Heart left ventricle (tissue), 16 donors: ENCODE results near the gene SLC4A2. TPM values are rescaled to one million over a fixed set of nuclear protein-coding genes. Genes with fewer than 3 reads are reported as not detected.

Source experiments
- ATAC-seq, 4 donors: fragments of 200-7000 bp; cut with Tn5 transposase; one replicate each; pipeline ENCODE4 v1.9.1; 2020 to 2022; ENCODE audit warnings: moderate library complexity in 4 of 4, mild to moderate bottlenecking in 3 of 4, moderate number of reproducible peaks in 1 of 4
- DNase-seq, 5 donors: peaks; one replicate each; pipeline ENCODE4 v3.0.0-alpha.2; 2020
- H3K27ac ChIP-seq, 12 donors: fragments of 200-600 bp; sonication (generic) in 4 of 12; one replicate each; pipeline versions ENCODE4 v1.5.0 to v1.8.0; 2016 to 2022; ENCODE audit warnings: mild to moderate bottlenecking in 2 of 12
- H3K27me3 ChIP-seq, 9 donors: fragments of 200-600 bp; sonication (generic) in 2 of 9; one replicate each; pipeline versions ENCODE4 v1.5.1 to v1.8.0; 2016 to 2022; ENCODE audit warnings: mild to moderate bottlenecking in 3 of 9
- H3K36me3 ChIP-seq, 9 donors: fragments of 200-600 bp; sonication (generic) in 2 of 9; one replicate each; pipeline versions ENCODE4 v1.5.0 to v1.8.0; 2018 to 2022; ENCODE audit warnings: mild to moderate bottlenecking in 2 of 9
- H3K4me1 ChIP-seq, 12 donors: fragments of 200-600 bp; sonication (generic) in 4 of 12; one replicate each; pipeline versions ENCODE4 v1.5.0 to v1.8.0; 2016 to 2022; ENCODE audit warnings: mild to moderate bottlenecking in 3 of 12
- H3K4me3 ChIP-seq, 12 donors: fragments of 200-600 bp; sonication (generic) in 4 of 12; one replicate each; pipeline versions ENCODE4 v1.5.0 to v1.8.0; 2017 to 2022; ENCODE audit warnings: mild to moderate bottlenecking in 9 of 12, moderate library complexity in 4 of 12
- H3K9me3 ChIP-seq, 12 donors: fragments of 200-600 bp; sonication (generic) in 4 of 12; one replicate each; pipeline versions ENCODE4 v1.5.0 to v1.8.0; 2016 to 2022; ENCODE audit warnings: mild to moderate bottlenecking in 1 of 12
- CTCF ChIP-seq, 12 donors: fragments of 200-600 bp; sonication (generic) in 4 of 12; IDR thresholded peaks; one replicate each; pipeline versions ENCODE4 v1.5.0 to v1.8.0; 2018 to 2022; ENCODE audit warnings: antibody characterized with exemption in 12 of 12, mild to moderate bottlenecking in 5 of 12
- POLR2A ChIP-seq, 2 donors: fragments of 450-650 bp; IDR thresholded peaks; one replicate each; pipeline ENCODE4 v1.6.1; 2017; ENCODE audit warnings: antibody characterized with exemption in 2 of 2, mild to moderate bottlenecking in 2 of 2, moderate library complexity in 2 of 2
- WGBS, 4 donors: extraction: QIAGEN DNeasy Blood & Tissue Kit in 2 of 4; methylation state at CpG; one replicate each; pipeline versions ENCODE4 v1.1.5 to v1.1.7; 2013 to 2018; 5-methylcytosine and 5-hydroxymethylcytosine counted together
- intact Hi-C, 10 donors: fragments of 100-400 bp; cut with DNase I; formaldehyde crosslinking; loops; one replicate each; pipeline versions ENCODE4 v1.11.1 to v1.14.2; 2022
- polyA plus RNA-seq, 2 donors: library from polyadenylated mRNA; stranded (reverse); fragments of 200-250 nt; gene quantifications; one replicate each; pipeline ENCODE4 v1.2.3, GENCODE V29; 2013
- total RNA-seq, 9 donors: library from RNA; depleted of rRNA in 2 of 9; stranded (reverse); fragments of >200 nt in 2 of 9; fragmentation: NEBNext Ultra II Directional in 3 of 9; extraction: Animal tissue kit (Norgen Biotek cat#: 25700) in 3 of 9; gene quantifications; one replicate each; pipeline versions ENCODE4 v1.1.0 to v1.2.4, GENCODE V29; 2016 to 2023
- donor health status: ischemic (EF 13 %, LVEDD 7.1; RV severe dilation, severe dysfunction).
- donor health status: healthy with polysubstance abuse.
- donor health status: DM: no; HTN: yes; CAD: no.
- donor health status: DM: no; HTN: no; CAD: no.
- donor health status: ischemic (EF 25% LVEDD 6.9; RV normal size, moderate dysfunction).
- donor health status: ischemic (EF 25% LVEDD 5.7; RV mildly dilated, moderate dysfunction).
- donor health status: healthy.
- donor health status: DM: yes; HTN: yes; CAD: no.
- donor health status: ischemic (EF 35%, LVEDD 5.7; RV mildly dilated, moderate dysfunction).
- donor health status: nonischemic (EF 11% LVEDD 7.7; RV severe dilation, severe dysfunction).
- donor health status: DM: yes; HTN: yes; CAD: no.
- donor health status: PGD.
- donor health status: ischemic (EF 29% LVEDD 5.4; RV normal size, mild dysfunction).
- donor health status: nonischemic (EF 23%, LVEDD 6.1; RV moderate dilation, normal function).

The SLC4A2 gene
- total and polyA plus RNA-seq, 11 donors, result 44.1 to 113 (median 68.3) TPM

- DNase-seq (no peak), ATAC-seq (no peak)
- WGBS, 4 donors, result 21 to 38% (median 33%) methylated on average over 5 of the region's 5 CpGs
- Histone ChIP-seq H3K27me3 (no peaks in the 10 kb centered on the region), H3K4me1 (peaks cover 14 to 74% (median 61%) of the 10 kb centered on the region in 12 donors), H3K9me3 (no peaks in the 10 kb centered on the region), H3K36me3 (no peaks in the 10 kb centered on the region), H3K4me3 (peak overlapping the region in 10 of 12 donors; percentile 43 to 96 (median 79)), H3K27ac (peak overlapping the region; percentile 67 to 95 (median 89))
- TF ChIP-seq CTCF (IDR thresholded peaks at IDR 0.05), result no peak
- TF ChIP-seq POLR2A (IDR thresholded peaks at IDR 0.05), result no peak
- intact Hi-C loops, result no loop called here
Measured at GRCh38 chr7:151085329-151085690, 25.9 kb downstream of the SLC4A2 start.

GRCh38 chr7:151085691-151086620 lies 26.6 kb downstream of the SLC4A2 start, which contains the start of gene AGAP3:
Gene AGAP3 (plus strand): TSS chr7:151086475. CDS start chr7:151086742, 267 bp downstream.
- intact Hi-C loops, result loop anchor here in 2 of 10 donors (1.0 to 2.0 kb wide), 3 partner anchors 27 to 57 kb away; partner anchors contain the start of genes ABCB8 (in 1 of the 2) and SLC4A2 (in 1 of the 2)
- H3K4me1 ChIP-seq, result peaks cover 14 to 77% (median 63%) of the 10 kb centered on the region in 12 donors

DNA sequence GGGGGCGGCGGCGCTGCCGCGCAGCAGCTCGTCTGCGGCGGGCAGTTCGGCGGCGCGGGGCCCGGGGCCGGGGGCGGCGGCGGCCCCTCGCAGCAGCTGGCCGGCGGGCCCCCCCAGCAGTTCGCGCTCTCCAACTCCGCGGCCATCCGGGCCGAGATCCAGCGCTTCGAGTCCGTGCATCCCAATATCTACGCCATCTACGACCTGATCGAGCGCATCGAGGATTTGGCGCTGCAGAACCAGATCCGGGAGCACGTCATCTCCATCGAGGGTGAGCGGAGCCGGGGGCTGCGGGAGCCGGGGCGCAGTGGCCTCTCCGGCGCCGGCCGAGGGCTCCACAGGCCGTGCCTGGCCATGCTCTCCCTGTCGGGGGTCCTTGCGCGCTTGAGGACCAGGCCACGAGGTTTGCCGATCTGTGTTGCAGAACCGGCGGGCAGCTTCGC lies 27.4 kb downstream of the SLC4A2 start:
- TF ChIP-seq CTCF (IDR thresholded peaks at IDR 0.05), result no peak
- TF ChIP-seq POLR2A (IDR thresholded peaks at IDR 0.05), result no peak
- Histone ChIP-seq H3K9me3 (no peaks in the 10 kb centered on the region), H3K27me3 (no peaks in the 10 kb centered on the region), H3K36me3 (peaks cover 0 to 5% (median 0%) of the 10 kb centered on the region in 9 donors), H3K4me3 (peak overlapping the region; percentile 60 to 96 (median 81)), H3K27ac (peak overlapping the region; percentile 66 to 95 (median 90)), H3K4me1 (peaks cover 9 to 77% (median 62%) of the 10 kb centered on the region in 12 donors)
- intact Hi-C loops, result loop anchor here in 2 of 10 donors (1.0 to 2.0 kb wide), 4 partner anchors 23 to 58 kb away; partner anchors contain the start of genes ABCB8 (in 1 of the 2) and SLC4A2 (in 1 of the 2)
- ATAC-seq, result no peak
- 0 to 1% (median 0%) methylated on average over 12 to 52 of the region's 56 CpGs for WGBS, 4 donors
- peak in 1 of 5 donors; percentile 60 for DNase-seq

More at GRCh38 chr7:151085691-151086620, 26.6 kb downstream of the SLC4A2 start, which contains the start of gene AGAP3:
- peak within 1 kb of the TSS; percentile 85 to 95 (median 92) for H3K27ac ChIP-seq
- H3K36me3 ChIP-seq, result no peaks in the 10 kb centered on the region
- peak within 1 kb of the TSS; percentile 60 to 96 (median 81) for H3K4me3 ChIP-seq
- 0 to 2% (median 1%) methylated on average over 22 to 84 of the region's 84 CpGs for WGBS, 4 donors
- H3K9me3 ChIP-seq, result no peaks in the 10 kb centered on the region
- ATAC-seq (peak; percentile 53 to 69 (median 61)), DNase-seq (peak; percentile 91 to 94 (median 92))
- TF ChIP-seq POLR2A (IDR thresholded peaks at IDR 0.05), result peak in 1 of 2 donors; percentile 75
- TF ChIP-seq CTCF (IDR thresholded peaks at IDR 0.05), result no peak
- H3K27me3 ChIP-seq, result no peaks in the 10 kb centered on the region
